ENCODE measurements around the gene SDC1. TPM values are rescaled to one million over a fixed set of nuclear protein-coding genes. Genes with fewer than 3 reads are reported as not detected.

SDC1 gene
- total RNA-seq, 1 donor from 2014 or later, result 74.3 TPM

DNA sequence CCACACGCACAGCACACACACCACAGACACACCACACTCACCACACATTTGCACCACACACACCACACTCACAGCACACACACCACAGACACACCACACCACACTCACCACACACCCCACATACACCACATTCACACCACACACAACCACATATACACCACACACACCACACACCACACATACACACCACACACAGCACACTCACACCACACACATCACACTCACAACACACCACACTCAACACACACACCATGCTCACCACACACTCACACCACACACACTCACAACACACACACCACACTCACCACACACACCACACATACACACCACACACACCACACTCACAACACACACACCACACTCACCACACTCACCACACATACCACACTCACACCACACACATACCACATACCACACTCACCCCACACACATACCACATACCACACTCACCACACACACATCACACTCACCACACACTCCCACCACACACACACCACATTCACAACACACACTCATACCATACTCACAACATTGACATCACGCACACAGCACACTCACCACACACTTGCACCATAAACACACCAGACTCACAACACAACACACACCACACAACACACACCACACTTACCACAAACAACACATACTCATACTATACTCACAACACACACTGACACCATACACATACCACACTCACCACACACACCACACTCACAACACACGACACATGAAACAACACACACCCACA, 60.0 kb downstream of the SDC1 start:
- Histone ChIP-seq H3K9me3 (ENCODE audit: insufficient read depth, low read depth, low read length) (no peaks in the 10 kb centered on the region), H3K79me2 (ENCODE audit: insufficient read depth, low read length) (no peaks in the 10 kb centered on the region), H2AFZ (ENCODE audit: low read depth, low read length) (peak overlapping the region; percentile 12), H3K4me3 (ENCODE audit: insufficient read depth, low read depth, low read length) (no peak overlapping the region), H3K27me3 (ENCODE audit: insufficient read depth, low read length) (no peaks in the 10 kb centered on the region), H3K9ac (ENCODE audit: low read length) (peak overlapping the region; percentile 54), H3K4me2 (ENCODE audit: low read length) (no peak overlapping the region), H3K27ac (ENCODE audit: low read depth, low read length) (no peak overlapping the region), H3K36me3 (ENCODE audit: insufficient read depth, low read length) (no peaks in the 10 kb centered on the region), H4K20me1 (ENCODE audit: insufficient read depth, low read length) (no peaks in the 10 kb centered on the region), H3K4me1 (ENCODE audit: insufficient read depth, low read length) (peaks cover 31% of the 10 kb centered on the region)
- Mint-ChIP-seq H3K36me3 (ENCODE audit: low read depth, unreplicated experiment) (no peaks in the 10 kb centered on the region), H3K4me1 (ENCODE audit: low read depth, unreplicated experiment) (peaks cover 8% of the 10 kb centered on the region), H3K9me3 (ENCODE audit: unreplicated experiment) (no peaks in the 10 kb centered on the region), H3K4me3 (ENCODE audit: unreplicated experiment) (no peak overlapping the region), H3K27ac (ENCODE audit: unreplicated experiment) (no peak overlapping the region), H3K27me3 (ENCODE audit: low read depth, unreplicated experiment) (no peaks in the 10 kb centered on the region)
- peak; percentile 68 for DNase-seq (ENCODE audit: low read depth)
- TF ChIP-seq, protein P1, sequence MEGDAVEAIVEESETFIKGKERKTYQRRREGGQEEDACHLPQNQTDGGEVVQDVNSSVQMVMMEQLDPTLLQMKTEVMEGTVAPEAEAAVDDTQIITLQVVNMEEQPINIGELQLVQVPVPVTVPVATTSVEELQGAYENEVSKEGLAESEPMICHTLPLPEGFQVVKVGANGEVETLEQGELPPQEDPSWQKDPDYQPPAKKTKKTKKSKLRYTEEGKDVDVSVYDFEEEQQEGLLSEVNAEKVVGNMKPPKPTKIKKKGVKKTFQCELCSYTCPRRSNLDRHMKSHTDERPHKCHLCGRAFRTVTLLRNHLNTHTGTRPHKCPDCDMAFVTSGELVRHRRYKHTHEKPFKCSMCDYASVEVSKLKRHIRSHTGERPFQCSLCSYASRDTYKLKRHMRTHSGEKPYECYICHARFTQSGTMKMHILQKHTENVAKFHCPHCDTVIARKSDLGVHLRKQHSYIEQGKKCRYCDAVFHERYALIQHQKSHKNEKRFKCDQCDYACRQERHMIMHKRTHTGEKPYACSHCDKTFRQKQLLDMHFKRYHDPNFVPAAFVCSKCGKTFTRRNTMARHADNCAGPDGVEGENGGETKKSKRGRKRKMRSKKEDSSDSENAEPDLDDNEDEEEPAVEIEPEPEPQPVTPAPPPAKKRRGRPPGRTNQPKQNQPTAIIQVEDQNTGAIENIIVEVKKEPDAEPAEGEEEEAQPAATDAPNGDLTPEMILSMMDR (IDR thresholded peaks at IDR 0.05; ENCODE audit: insufficient read depth, low read depth, low read length), result no peak
- TF ChIP-seq EZH2 (IDR thresholded peaks at IDR 0.05; ENCODE audit: insufficient read depth, low read length), result no peak
- FAIRE-seq, result peak; percentile 83

DNA sequence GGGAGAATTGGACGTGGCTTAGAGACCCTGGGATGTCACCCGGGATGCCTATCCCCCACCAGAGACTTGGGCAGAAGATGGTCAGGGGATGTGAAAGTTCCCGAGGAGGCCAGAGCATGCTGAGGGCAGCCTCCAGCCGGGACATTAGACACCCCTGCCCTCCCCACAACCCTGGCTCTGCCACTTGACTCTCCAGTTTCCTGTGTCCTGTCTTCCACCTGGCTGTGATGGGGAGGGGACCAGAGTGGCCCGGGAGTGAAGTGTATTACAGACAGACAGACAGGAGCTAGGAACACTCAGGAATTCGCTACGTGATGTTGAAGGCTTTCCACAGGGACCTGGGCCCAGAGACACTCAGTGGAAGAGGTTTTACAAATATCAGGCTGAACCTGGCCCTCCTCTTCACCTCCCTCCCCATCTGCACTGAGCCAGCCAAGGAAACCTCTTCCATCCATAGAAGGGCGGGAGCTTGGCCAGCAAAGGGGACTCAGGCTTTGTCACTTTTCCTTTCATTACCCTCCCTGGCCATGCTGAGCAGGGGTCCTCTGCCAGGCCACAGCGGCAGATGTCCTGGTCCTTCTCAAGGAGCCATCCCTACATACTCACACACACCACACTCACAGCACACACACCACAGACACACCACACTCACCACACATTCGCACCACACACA, 60.7 kb downstream of the SDC1 start:
- H3K27ac ChIP-seq (ENCODE audit: low read depth, low read length), result no peak overlapping the region
- peaks cover 14% of the 10 kb centered on the region for H3K4me1 Mint-ChIP-seq (ENCODE audit: low read depth, unreplicated experiment)
- H3K27me3 ChIP-seq (ENCODE audit: insufficient read depth, low read length), result no peaks in the 10 kb centered on the region
- no peak overlapping the region for H3K4me3 ChIP-seq (ENCODE audit: insufficient read depth, low read depth, low read length)
- H3K27ac Mint-ChIP-seq (ENCODE audit: unreplicated experiment), result no peak overlapping the region
- no peak overlapping the region for H3K4me3 Mint-ChIP-seq (ENCODE audit: unreplicated experiment)
- FAIRE-seq (no peak), DNase-seq (ENCODE audit: low read depth) (peak; percentile 19)
- H3K4me1 ChIP-seq (ENCODE audit: insufficient read depth, low read length), result peaks cover 24% of the 10 kb centered on the region
- no peaks in the 10 kb centered on the region for H3K36me3 Mint-ChIP-seq (ENCODE audit: low read depth, unreplicated experiment)
- H3K9me3 ChIP-seq (ENCODE audit: insufficient read depth, low read depth, low read length), result no peaks in the 10 kb centered on the region
- peak overlapping the region; percentile 54 for H3K9ac ChIP-seq (ENCODE audit: low read length)
- H3K4me2 ChIP-seq (ENCODE audit: low read length), result no peak overlapping the region
- no peaks in the 10 kb centered on the region for H4K20me1 ChIP-seq (ENCODE audit: insufficient read depth, low read length)
- H3K79me2 ChIP-seq (ENCODE audit: insufficient read depth, low read length), result no peaks in the 10 kb centered on the region
- no peaks in the 10 kb centered on the region for H3K36me3 ChIP-seq (ENCODE audit: insufficient read depth, low read length)
- H3K9me3 Mint-ChIP-seq (ENCODE audit: unreplicated experiment), result peaks cover 6% of the 10 kb centered on the region
- H2AFZ ChIP-seq (ENCODE audit: low read depth, low read length), result peak overlapping the region; percentile 12
- TF ChIP-seq, protein P1 (IDR thresholded peaks at IDR 0.05; ENCODE audit: insufficient read depth, low read depth, low read length), result no peak
- no peak for TF ChIP-seq EZH2 (IDR thresholded peaks at IDR 0.05; ENCODE audit: insufficient read depth, low read length)
- H3K27me3 Mint-ChIP-seq (ENCODE audit: low read depth, unreplicated experiment), result no peaks in the 10 kb centered on the region

Measured in astrocyte (in vitro differentiated cells and primary cell).